Karpas-422 (cell line): ENCODE data around the gene ITPR3. TPM values are rescaled to one million over a fixed set of nuclear protein-coding genes. Genes with fewer than 3 reads are reported as not detected.
A peak's percentile ranks its signal among the peaks of the same experiment; 100 is the strongest.

Source experiments
- DNase-seq: peaks from one replicate; pipeline ENCODE4 v3.0.0-alpha.2; 2015
- H2AFZ ChIP-seq: fragments of 200-600 bp; sonication (generic); 2 replicates; pipeline ENCODE4 v1.6.1; 2014; ENCODE audit warnings: antibody characterized with exemption, low read length, mixed read lengths
- H3K27ac ChIP-seq: fragments of 200-600 bp; sonication (generic); 2 replicates; pipeline ENCODE4 v1.5.1; 2014; ENCODE audit warnings: mild to moderate bottlenecking, low read length, moderate library complexity
- H3K27me3 ChIP-seq: fragments of 200-600 bp; sonication (generic); 2 replicates; pipeline ENCODE4 v1.6.1; 2014; ENCODE audit warnings: low read length, mixed read lengths
- H3K36me3 ChIP-seq: fragments of 200-600 bp; sonication (generic); 2 replicates; pipeline ENCODE4 v1.6.1; 2014; ENCODE audit warnings: low read length, mixed read lengths; ENCODE audit not compliant: insufficient read depth
- H3K4me1 ChIP-seq: fragments of 200-600 bp; sonication (generic); 2 replicates; pipeline ENCODE4 v1.6.1; 2014; ENCODE audit warnings: mild to moderate bottlenecking, low read length, mixed read lengths
- H3K4me2 ChIP-seq: fragments of 200-600 bp; sonication (generic); 2 replicates; pipeline ENCODE4 v1.6.1; 2014; ENCODE audit warnings: low read length, low read depth, mild to moderate bottlenecking; ENCODE audit not compliant: poor library complexity, severe bottlenecking
- H3K4me3 ChIP-seq: fragments of 200-600 bp; sonication (generic); 2 replicates; pipeline ENCODE4 v1.5.1; 2014; ENCODE audit warnings: mild to moderate bottlenecking, antibody characterized with exemption, low read length, mixed read lengths
- H3K79me2 ChIP-seq: fragments of 200-600 bp; sonication (generic); 2 replicates; pipeline ENCODE4 v1.6.1; 2014; ENCODE audit warnings: mild to moderate bottlenecking, low read length, mixed read lengths
- H3K9ac ChIP-seq: fragments of 200-600 bp; sonication (generic); 2 replicates; pipeline ENCODE4 v1.6.0; 2014; ENCODE audit warnings: low read length
- H3K9me2 ChIP-seq: fragments of 200-600 bp; sonication (generic), shearing (Covaris generic); replicated peaks from 2 replicates; pipeline ENCODE4 v1.6.0; 2014; ENCODE audit warnings: mild to moderate bottlenecking, low read length, moderate library complexity; ENCODE audit not compliant: insufficient read depth
- H3K9me3 ChIP-seq: fragments of 300-700, 200-600 bp; sonication (generic); 2 replicates; pipeline ENCODE4 v1.6.1; 2014; ENCODE audit warnings: low read length, mixed read lengths
- H4K20me1 ChIP-seq: fragments of 200-600 bp; sonication (generic); 2 replicates; pipeline ENCODE4 v1.6.1; 2014; ENCODE audit warnings: mild to moderate bottlenecking, antibody characterized with exemption, low read length, low read depth; ENCODE audit not compliant: insufficient read depth
- total RNA-seq: library from RNA; depleted of rRNA; stranded (reverse); fragments of >200 nt; shearing (Covaris generic); gene quantifications from 2 replicates; pipeline ENCODE4 v1.2.3, GENCODE V29; 2014; ENCODE audit warnings: low replicate concordance

Gene ITPR3
- total RNA-seq, 1 experiment from 2014 or later = 3.9 TPM

DNA sequence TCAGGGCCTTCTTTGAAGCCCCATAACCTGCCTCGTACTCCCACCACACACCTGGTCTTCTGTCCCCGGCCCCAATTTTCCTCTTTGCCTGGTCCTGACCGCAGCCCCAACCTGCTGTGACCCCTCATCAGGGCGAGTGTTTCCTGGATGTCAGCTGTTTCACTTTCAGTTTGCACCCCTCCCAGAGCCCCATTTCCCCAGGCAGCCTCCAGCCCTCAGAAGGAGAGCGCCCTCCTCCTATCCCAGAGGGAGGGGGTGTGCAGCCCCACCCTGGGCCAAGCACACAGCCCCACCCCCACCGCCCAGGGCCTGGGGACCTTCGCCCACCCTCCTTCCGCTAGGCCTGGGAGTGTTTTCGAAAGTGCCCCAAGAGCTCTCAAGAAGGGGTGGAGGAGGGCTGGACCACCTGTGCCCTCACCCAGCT, 42.5 kb upstream of the ITPR3 start:
- H3K9me2 ChIP-seq = no peaks in the 10 kb centered on the region
- no peak for DNase-seq
- peak overlapping the region; percentile 76 for H3K4me2 ChIP-seq
- H2AFZ ChIP-seq = no peak overlapping the region
- peaks cover 8% of the 10 kb centered on the region; the same call in 1 of the 2 replicates for H3K36me3 ChIP-seq
- peaks cover 31% of the 10 kb centered on the region for H3K79me2 ChIP-seq
- H4K20me1 ChIP-seq = peaks cover 9% of the 10 kb centered on the region; the same call in 1 of the 2 replicates
- peak overlapping the region; percentile 93 for H3K9ac ChIP-seq
- no peak overlapping the region; the same call in 1 of the 2 replicates for H3K27ac ChIP-seq
- peak overlapping the region; percentile 90 for H3K4me3 ChIP-seq
- peaks cover 16% of the 10 kb centered on the region for H3K4me1 ChIP-seq
- H3K27me3 ChIP-seq = no peaks in the 10 kb centered on the region
- no peaks in the 10 kb centered on the region for H3K9me3 ChIP-seq

- peaks cover 28% of the 10 kb centered on the region for H3K4me1 ChIP-seq
- H3K27ac ChIP-seq = peak within 1 kb of the TSS; percentile 51
- no peaks in the 10 kb centered on the region for H3K27me3 ChIP-seq
- H3K9ac ChIP-seq = peak within 1 kb of the TSS; percentile 93
- peaks cover 2% of the 10 kb centered on the region; the same call in 1 of the 2 replicates for H3K36me3 ChIP-seq
- peak; percentile 94 for DNase-seq
- H3K4me3 ChIP-seq = peak within 1 kb of the TSS; percentile 90
- no peaks in the 10 kb centered on the region for H3K9me3 ChIP-seq
- H3K79me2 ChIP-seq = peaks cover 31% of the 10 kb centered on the region
- no peaks in the 10 kb centered on the region for H3K9me2 ChIP-seq
- H4K20me1 ChIP-seq = peaks cover 9% of the 10 kb centered on the region; the same call in 1 of the 2 replicates
- peak within 1 kb of the TSS; percentile 57; the same call in 1 of the 2 replicates for H2AFZ ChIP-seq
- peak within 1 kb of the TSS; percentile 76 for H3K4me2 ChIP-seq
These were observed 41.1 kb upstream of the ITPR3 start, which contains the start of gene BAK1 for GRCh38 chr6:33579828-33580714. TSS of gene BAK1 (minus strand) at chr6:33580276. CDS start at chr6:33577604, 2,672 bp downstream.

GRCh38 chr6:33581186-33581585, 39.9 kb upstream of the ITPR3 start:
- H3K4me2 ChIP-seq = no peak overlapping the region
- H3K27me3 ChIP-seq = no peaks in the 10 kb centered on the region
- peaks cover 31% of the 10 kb centered on the region for H3K79me2 ChIP-seq
- no peak overlapping the region for H3K9ac ChIP-seq
- H3K9me2 ChIP-seq = no peaks in the 10 kb centered on the region
- no peak overlapping the region for H2AFZ ChIP-seq
- H3K4me1 ChIP-seq = peaks cover 39% of the 10 kb centered on the region
- H3K9me3 ChIP-seq = no peaks in the 10 kb centered on the region
- no peak overlapping the region for H3K4me3 ChIP-seq
- H4K20me1 ChIP-seq = peaks cover 9% of the 10 kb centered on the region; the same call in 1 of the 2 replicates
- no peaks in the 10 kb centered on the region; the same call in 1 of the 2 replicates for H3K36me3 ChIP-seq
- DNase-seq = no peak
- no peak overlapping the region for H3K27ac ChIP-seq

GRCh38 chr6:33583591-33584155, 37.4 kb upstream of the ITPR3 start:
- H3K27ac ChIP-seq = no peak overlapping the region
- H3K27me3 ChIP-seq = no peaks in the 10 kb centered on the region
- peak overlapping the region; percentile 53 for H3K4me2 ChIP-seq
- H3K9me3 ChIP-seq = no peaks in the 10 kb centered on the region
- H3K36me3 ChIP-seq = no peaks in the 10 kb centered on the region
- no peak overlapping the region; the same call in 1 of the 2 replicates for H3K4me3 ChIP-seq
- peaks cover 31% of the 10 kb centered on the region for H3K4me1 ChIP-seq
- peaks cover 14% of the 10 kb centered on the region for H3K79me2 ChIP-seq
- H4K20me1 ChIP-seq = peaks cover 4% of the 10 kb centered on the region; the same call in 1 of the 2 replicates
- no peak overlapping the region; the same call in 1 of the 2 replicates for H2AFZ ChIP-seq
- no peaks in the 10 kb centered on the region for H3K9me2 ChIP-seq
- H3K9ac ChIP-seq = peak overlapping the region; percentile 58; the same call in 1 of the 2 replicates
- DNase-seq = peak; percentile 73

DNA sequence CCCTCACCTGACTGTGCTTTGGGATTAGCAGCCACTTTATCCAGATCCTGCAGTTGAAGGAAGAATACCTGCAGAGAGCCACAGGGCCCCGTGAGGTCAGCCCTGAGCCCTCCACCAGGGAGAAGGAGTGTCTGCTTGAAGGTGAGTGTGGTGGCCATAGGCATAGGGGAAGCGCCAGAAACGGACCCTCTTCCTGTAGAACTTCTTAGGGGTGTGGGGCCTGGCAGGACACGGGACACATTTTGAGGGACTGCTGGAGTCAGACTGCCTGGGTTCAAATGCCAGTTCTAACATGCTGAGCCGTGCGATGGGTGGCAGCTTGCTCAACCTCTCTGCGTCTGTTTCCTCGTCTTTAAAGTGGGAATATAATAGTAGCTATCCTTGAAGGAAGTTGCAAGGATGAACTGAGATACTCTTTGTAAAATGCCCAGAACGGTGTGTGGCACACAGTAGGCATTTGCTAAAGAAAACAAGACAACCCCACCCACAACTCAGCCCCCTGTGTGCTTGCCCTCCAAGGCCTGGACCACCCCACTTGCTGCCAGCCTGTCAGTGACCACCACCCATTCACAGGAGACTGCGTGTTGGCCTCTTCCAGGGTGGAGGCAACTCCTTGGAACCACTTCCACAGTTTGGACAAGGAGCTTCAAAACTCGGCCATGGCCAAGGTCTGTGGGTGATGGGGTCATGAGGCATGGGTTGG, 36.3 kb upstream of the ITPR3 start:
- Histone ChIP-seq H3K4me2 (peak overlapping the region; percentile 53), H4K20me1 (no peaks in the 10 kb centered on the region), H3K27ac (no peak overlapping the region), H3K4me3 (peak overlapping the region; percentile 56; the same call in 1 of the 2 replicates), H3K27me3 (no peaks in the 10 kb centered on the region), H3K79me2 (peaks cover 2% of the 10 kb centered on the region), H3K4me1 (peaks cover 30% of the 10 kb centered on the region), H3K9me3 (no peaks in the 10 kb centered on the region), H3K36me3 (no peaks in the 10 kb centered on the region), H2AFZ (0 out of 2 replicates have a peak overlapping the region, but pooled peaks have one; percentile 74), H3K9ac (peak overlapping the region; percentile 58), H3K9me2 (no peaks in the 10 kb centered on the region)
- DNase-seq = no peak

- Histone ChIP-seq H3K4me1 (peaks cover 29% of the 10 kb centered on the region), H3K4me3 (peak overlapping the region; percentile 56; the same call in 1 of the 2 replicates), H3K9ac (peak overlapping the region; percentile 58), H3K36me3 (no peaks in the 10 kb centered on the region), H2AFZ (peak overlapping the region; percentile 74), H3K79me2 (no peaks in the 10 kb centered on the region), H4K20me1 (no peaks in the 10 kb centered on the region), H3K9me2 (no peaks in the 10 kb centered on the region), H3K27me3 (no peaks in the 10 kb centered on the region), H3K9me3 (no peaks in the 10 kb centered on the region), H3K27ac (no peak overlapping the region), H3K4me2 (peak overlapping the region; percentile 53)
- peak; percentile 96 for DNase-seq
These were observed 35.6 kb upstream of the ITPR3 start for GRCh38 chr6:33585403-33586107.

DNA sequence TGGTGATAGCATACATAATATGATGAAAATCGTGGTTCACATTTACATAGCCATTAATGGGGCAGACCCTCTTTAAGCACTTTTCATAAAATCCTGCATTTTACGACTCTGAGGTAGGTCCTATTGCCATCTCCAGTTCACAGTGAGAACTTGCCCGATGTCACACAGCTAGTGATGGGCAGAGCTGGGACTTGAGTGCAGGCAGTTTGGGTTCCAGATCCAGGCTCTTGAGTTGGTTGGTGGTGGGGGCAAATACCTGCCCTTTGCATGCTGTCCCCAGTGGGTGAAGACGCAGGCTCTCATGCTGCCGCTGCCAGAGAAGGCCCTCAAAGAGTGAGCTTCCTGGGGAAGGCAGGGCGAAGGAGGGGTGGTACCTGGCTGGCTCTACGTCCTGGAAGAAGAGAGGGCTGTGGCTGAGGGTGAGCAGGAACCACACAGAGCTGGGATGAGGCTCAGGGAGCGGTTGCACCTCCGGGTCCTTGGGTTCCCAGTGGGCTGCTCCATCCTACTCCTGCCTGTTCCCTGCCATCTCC, 34.9 kb upstream of the ITPR3 start:
- H3K4me3 ChIP-seq = peak overlapping the region; percentile 56; the same call in 1 of the 2 replicates

More for the DNA sequence above, 34.9 kb upstream of the ITPR3 start:
- H4K20me1 ChIP-seq = no peaks in the 10 kb centered on the region
- peak overlapping the region; percentile 53 for H3K4me2 ChIP-seq
- H3K27ac ChIP-seq = no peak overlapping the region
- no peaks in the 10 kb centered on the region for H3K9me2 ChIP-seq
- peak overlapping the region; percentile 74 for H2AFZ ChIP-seq
- no peak for DNase-seq
- peak overlapping the region; percentile 58 for H3K9ac ChIP-seq
- no peaks in the 10 kb centered on the region for H3K79me2 ChIP-seq
- no peaks in the 10 kb centered on the region for H3K9me3 ChIP-seq
- peaks cover 27% of the 10 kb centered on the region for H3K4me1 ChIP-seq
- H3K27me3 ChIP-seq = no peaks in the 10 kb centered on the region
- no peaks in the 10 kb centered on the region for H3K36me3 ChIP-seq
